Hepatocyte (in vitro differentiated cells): ENCODE measurements around the gene SORT1.
"Not testable (repeated sequence)": the region's sequence is repeated elsewhere in the genome, so short reads cannot be mapped to it uniquely, and the experiment has no call there.

Experiments
- CTCF ChIP-seq: fragments of 200-600 bp; sonication (generic); IDR thresholded peaks from 2 replicates; pipeline ENCODE4 v1.5.1; 2016; ENCODE audit warnings: antibody characterized with exemption, mild to moderate bottlenecking; ENCODE audit not compliant: poor library complexity
- EZH2 ChIP-seq: fragments of 200-600 bp; sonication (generic); IDR thresholded peaks from 2 replicates; pipeline ENCODE4 v1.6.1; 2016; ENCODE audit warnings: antibody characterized with exemption, mild to moderate bottlenecking, borderline replicate concordance
- EZH2phosphoT487 ChIP-seq: fragments of 200-600 bp; sonication (generic); IDR thresholded peaks from one replicate; pipeline ENCODE4 v1.6.1; 2018; ENCODE audit warnings: antibody characterized with exemption, mild to moderate bottlenecking, low read depth, moderate library complexity; ENCODE audit not compliant: unreplicated experiment, severe bottlenecking

- TF ChIP-seq EZH2, CTCF, EZH2phosphoT487: not testable (repeated sequence)
Measured at GRCh38 chr1:109305991-109306390, 91.7 kb downstream of the SORT1 start.
